Peyer's patch (tissue), 4 donors: ENCODE measurements around the gene ACOT7.

ENCODE experiments used
- CTCF ChIP-seq, 6 experiments: fragments of 450-650 bp in 4 of 6; fragments of 200-600 bp in 2 of 6; sonication (generic) in 1 of 6; IDR thresholded peaks; one replicate each; pipeline ENCODE4 v1.5.1; 2017 to 2019; ENCODE audit warnings: antibody characterized with exemption in 6 of 6, mild to moderate bottlenecking in 3 of 6, moderate library complexity in 1 of 6
- POLR2A ChIP-seq, 2 donors: fragments of 450-650 bp; IDR thresholded peaks; one replicate each; pipeline ENCODE4 v1.5.1; 2017; ENCODE audit warnings: antibody characterized with exemption in 2 of 2, mild to moderate bottlenecking in 2 of 2, moderate library complexity in 2 of 2

- TF ChIP-seq CTCF (IDR thresholded peaks at IDR 0.05) (no peak), POLR2A (IDR thresholded peaks at IDR 0.05) (peak in 1 of 2 donors; percentile 56)
These were observed 158.3 kb downstream of the ACOT7 start for GRCh38 chr1:6235296-6235677.
